HG03342 (cell line): Measurements from ENCODE around the gene COX19.

Experiments
- ATAC-seq: cut with Tn5 transposase; IDR thresholded peaks from one replicate; pipeline ENCODE4 v1.9.1; 2021; ENCODE audit warnings: mild to moderate bottlenecking, moderate library complexity; ENCODE audit not compliant: unreplicated experiment

COX19 gene

GRCh38 chr7:917255-918117 lies 57.9 kb downstream of the COX19 start:
- ATAC-seq: no peak

- no peak for ATAC-seq
Measured at GRCh38 chr7:916291-916941, 58.9 kb downstream of the COX19 start.
